HG02571 (cell line): ENCODE results near the gene BCL2L11.

Experiments used
- ATAC-seq: cut with Tn5 transposase; IDR thresholded peaks from one replicate; pipeline ENCODE4 v1.9.1; 2021; ENCODE audit warnings: mild to moderate bottlenecking, moderate library complexity; ENCODE audit not compliant: unreplicated experiment

Gene BCL2L11

DNA sequence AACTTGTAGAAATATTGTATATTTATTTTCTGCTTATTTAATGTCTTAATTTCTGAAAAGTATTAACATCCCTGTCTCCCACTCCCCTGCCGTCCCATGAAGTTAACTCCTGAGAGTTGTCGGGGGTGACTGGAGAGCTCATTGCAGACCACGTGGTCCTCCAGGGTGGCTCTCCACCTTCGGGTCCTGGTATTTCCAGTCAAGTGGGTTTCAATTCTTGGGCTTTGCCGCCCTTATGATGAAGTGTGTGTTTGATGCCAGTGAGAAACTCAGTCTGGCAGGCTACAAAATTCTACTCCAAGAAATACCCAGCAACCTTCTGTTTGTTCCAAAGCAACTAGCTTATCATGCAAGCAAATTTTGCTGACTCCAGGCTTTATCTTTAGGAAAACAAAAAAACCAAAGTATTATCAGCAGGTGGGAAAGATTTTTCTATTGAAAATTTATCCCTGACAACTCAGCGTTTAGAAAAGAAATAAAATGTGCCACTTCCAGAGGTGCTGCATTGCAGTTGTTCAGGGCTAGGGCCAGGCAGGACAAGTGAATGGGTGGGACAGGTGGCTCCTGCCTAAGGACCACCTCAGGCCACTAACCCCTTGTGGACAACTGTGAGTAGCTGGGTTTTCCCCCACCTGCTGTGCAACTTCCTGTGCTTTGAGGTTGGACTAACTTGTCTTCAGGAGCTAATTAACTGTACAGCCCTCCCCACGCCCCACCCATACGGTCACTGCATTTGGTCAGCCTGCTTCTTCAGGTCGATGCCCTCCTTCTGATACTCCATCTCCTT, 46.6 kb downstream of the BCL2L11 start:
- ATAC-seq = no peak

DNA sequence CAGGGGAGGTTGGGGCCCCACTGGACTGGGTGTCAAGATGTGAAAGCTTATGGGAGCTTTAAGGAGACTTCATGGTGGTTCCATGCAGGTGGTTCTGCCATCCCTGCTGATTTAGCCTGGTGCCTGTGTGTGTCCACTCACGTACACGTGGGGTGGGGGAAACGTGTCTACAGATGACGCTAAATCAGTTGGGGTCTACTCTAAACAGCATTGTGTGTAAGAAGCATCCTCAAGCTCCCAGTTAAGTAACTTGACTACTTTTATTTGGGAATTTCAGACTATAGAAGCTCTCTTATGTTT, 47.1 kb downstream of the BCL2L11 start:
- ATAC-seq = no peak

DNA sequence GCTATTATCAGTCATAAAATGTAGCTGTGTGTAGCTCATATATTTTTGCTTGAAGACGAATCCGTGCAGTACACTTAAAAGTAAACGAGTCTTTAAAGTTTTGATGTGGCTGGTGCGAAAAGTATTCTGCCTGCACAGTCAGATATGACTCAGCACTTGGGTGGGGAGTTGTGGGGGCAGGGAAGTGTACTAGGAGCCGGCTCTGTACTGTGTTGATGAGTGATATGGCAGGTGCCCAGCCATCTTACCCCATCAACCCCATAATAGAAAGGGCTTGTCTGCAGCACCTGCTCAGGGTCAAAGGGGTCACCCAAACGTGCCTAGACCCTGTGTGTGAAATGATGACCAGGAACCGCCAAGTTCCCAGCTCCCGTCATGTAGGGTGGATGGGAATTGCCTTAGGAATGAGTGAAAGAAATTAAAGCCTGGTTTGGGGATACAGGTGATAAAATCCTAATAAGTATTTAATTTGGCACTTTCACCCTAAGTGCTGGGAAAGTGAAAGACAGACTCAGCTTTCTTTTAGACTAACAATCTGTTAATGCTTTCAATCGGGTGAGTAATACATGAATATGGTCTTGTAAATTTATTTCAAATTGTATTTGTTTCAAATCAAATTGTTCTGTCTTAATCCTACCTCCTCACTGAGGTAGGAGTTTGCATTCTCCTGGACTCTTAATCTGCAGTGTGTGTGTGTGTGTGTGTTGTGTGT, 48.0 kb downstream of the BCL2L11 start:
- no peak for ATAC-seq

DNA sequence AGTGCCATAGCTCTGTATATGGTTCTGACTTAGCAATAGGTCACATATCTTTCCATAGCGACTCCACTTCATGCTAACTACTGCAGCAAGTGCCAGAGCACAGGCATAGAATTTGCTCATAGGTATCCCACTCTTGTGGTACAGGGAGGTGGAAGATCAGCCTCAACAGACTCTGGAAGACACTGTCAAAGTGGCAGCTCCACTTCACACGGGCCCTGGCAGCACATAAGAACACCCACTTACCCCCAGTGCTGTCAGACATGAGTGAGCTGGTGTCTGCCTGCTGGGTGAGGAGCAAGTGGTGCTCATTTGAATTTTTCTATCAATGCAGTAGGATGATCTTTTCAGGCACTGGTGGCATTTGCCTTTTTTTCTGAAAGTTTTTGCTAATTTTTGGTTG, 48.6 kb downstream of the BCL2L11 start:
- no peak for ATAC-seq

DNA sequence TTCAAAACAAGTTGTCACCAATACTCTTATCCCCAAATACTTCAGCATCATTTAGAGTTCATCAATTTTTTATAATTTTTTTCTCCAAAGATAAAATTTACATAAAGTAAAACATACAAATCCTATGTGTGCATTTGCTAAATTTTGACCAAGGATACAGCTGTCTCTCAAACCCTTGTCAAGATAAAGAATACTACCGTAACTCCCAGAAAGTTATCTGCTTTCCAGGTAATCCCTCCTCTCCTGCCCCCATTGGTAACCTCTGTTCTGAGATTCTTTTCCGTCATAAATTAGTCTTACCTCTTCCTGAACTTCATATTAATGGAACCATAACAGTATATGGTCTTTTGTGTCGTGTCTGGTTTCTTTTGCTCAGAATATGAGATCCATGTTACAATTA, 49.2 kb downstream of the BCL2L11 start:
- ATAC-seq = no peak

DNA sequence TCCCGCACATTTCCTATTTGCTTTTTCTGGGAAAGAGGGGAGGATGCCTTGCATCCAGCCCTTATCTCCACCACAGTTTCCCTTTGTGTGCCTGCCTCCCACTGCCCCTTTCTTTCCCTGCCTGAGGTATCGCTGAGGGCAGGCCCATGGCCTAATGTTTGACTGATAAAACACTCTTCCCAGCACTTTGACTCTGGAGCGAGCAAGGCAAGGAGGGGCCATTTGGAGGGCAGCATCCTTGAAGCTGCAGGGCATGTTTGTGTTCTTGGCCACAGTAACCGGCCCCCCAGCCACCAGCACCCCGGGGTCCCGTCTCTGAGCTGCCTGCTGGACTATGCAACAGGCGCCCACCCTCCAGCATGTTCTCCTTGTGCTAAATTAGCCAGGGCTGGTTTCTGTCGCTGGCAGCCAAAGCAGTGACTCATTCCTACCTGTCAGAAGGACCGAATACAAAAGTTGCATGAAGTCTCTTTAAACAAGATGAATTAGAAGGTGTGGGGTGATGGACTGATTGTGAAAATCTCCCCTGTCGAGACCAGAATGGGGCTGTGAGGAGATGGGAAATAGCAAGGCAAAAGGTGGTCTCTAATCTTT, 50.7 kb downstream of the BCL2L11 start:
- ATAC-seq = no peak

DNA sequence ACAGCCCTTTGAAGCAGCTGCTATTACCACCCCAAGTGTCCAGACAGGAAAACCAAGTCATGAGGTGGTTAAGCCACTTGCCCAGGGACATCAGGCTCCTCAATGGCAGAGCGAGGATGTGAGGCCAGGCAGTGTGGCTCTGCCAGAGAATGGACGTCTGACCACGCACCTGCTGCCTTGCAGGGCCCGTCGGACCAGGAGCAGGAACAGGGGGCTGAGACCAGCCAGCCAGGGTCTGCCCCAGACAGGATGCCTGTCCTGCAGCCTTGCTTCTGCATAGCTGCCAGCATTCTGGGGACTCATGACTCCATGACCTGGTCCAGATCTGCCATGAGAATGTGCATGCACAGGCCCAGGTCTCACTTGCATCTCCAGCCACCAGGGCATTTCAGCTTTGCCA, 52.0 kb downstream of the BCL2L11 start:
- ATAC-seq = no peak

DNA sequence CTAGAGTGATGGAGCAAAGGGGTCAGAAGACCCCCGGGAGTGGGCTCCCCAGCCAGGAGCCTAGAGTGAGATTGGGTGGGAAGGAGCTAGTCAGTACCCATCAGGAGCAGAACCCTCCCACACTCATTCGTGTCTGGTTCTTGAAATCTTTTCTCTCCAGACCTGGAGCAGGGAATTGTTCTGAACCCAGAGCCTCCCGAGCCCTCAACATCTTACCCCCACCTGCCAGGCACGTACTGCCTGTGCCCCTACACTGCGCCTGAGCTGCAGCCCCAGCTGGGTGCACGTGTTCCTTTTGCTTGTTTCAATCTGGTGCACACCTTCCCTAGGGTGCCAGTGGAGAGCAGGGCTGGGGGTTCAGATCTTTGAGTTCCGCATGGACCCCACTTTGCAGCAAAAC, 52.6 kb downstream of the BCL2L11 start:
- no peak for ATAC-seq

DNA sequence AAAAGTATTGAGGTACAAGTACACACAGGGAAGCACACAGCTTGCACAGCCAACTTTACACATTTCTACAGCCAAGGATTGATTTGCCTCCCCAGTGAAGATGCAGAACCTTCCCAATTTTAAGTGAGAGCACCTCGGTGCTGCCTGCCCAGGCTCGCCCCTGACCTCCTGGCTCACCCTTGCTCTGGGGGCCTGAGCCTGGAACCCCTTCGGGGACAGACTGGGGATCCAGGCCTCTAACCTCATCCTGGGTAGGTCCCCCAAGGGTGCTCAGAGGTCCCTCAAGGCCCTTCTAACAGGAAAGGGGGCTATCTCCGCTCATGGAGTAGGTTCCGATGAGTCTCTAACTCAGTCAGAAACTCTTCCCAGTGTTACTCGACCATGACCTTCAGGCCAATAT, 53.1 kb downstream of the BCL2L11 start:
- no peak for ATAC-seq

DNA sequence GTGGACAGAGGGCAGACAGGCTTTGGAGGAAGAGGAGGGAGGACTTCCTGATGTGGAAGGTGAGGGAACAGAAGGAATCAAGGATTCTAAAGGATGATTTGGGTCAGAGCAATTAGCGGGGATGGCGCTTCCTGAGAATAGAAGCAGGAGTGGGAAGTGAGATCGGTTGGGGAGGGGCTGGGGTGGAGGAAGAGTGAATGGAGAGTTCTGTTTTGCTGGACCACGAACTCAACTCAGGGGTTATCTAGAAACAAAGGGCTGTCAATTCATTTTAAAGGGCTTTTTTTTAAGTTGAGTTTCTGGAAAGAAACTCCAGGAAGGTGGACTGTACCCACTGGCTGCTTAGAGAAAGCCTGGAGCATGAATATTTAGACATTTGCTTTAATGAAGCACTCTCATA, 54.9 kb downstream of the BCL2L11 start:
- ATAC-seq = no peak

DNA sequence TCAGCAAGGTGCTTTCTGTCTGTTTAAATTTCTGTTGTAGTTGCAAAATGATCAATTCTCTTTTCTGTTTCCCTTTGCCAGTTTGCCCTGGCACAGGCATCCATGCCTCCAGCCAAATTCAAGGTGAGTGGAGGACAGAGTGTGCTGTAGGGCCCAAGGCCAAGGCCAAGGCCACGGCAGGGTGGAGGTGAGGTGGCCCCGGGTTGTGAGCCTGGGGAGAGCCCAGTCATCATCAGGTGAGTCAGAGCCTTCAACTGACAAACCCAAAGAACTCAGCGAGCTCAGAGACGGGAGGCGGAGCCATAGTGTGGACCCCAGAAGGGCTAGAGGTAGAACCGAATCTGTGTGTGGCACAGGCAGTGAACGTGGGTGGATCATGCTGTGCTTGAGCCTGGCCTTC, 55.7 kb downstream of the BCL2L11 start:
- no peak for ATAC-seq

DNA sequence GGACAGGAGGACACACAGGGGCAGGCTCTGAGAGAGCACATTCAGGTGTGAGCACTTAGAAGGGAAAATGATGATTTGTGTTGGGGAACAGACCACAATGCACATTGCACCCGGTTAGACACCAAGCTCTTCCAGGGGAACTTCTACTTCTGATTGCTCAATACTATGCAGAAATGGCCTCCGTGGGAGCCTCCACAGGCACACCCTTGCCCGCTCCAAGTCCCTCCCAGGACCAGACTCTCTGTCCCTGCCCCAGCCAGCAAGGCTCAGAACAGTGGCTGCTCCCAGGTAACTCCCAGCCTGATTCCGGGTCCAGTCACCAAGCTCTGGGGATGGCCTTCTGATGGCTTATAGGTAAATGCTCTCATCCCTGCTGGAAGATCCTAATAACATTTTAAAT, 56.2 kb downstream of the BCL2L11 start:
- ATAC-seq = no peak

DNA sequence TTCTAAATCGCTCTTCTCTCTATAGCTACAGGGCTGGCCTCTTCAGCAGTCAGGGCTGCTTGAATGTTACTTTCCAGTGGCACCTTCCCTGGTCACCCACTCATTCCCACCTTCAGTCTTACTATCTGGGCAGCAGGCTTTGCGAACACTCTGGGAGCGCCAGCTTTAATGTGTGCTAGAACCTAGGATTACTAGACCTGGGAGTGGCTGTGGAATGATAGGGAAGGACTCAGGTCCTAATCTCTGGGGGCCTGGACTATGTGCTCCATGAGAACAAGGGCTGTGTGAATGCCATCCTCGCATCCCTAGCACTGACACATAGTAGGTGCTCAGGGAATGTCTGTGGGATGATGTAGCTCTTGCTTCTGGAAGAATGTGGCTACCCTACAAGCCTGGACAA, 57.6 kb downstream of the BCL2L11 start:
- ATAC-seq = no peak

DNA sequence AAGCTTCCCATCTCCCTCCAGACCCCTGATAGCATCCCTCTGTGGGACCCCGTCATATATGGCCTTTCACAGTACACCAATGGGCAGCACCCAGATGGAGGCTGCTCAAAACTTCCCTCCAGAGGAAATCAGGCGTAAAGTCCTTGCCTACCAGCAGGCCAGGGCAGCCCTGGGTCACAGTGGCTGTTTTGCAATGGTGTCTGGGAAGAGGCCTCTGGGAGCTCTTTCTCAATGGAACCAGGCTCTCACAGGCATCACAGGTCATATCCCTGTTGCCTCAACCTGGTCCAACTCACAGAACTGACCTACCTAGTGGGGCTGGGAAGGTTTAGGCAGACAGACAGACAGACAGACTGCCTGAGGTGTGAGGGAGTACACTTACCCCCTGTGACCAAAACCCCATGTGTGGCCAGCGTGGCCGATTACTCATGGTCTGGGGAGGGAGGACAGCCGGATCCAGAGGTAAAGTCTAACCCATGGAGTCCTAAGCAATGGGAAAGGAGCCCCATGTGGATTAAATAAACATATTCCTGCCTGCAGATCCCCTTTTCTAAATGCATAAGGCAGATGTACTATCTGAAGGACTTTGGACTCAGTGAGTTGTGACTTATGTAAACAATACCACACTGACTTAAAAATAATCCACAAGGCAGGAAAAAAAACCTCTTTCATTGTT, 58.2 kb downstream of the BCL2L11 start:
- ATAC-seq = no peak

DNA sequence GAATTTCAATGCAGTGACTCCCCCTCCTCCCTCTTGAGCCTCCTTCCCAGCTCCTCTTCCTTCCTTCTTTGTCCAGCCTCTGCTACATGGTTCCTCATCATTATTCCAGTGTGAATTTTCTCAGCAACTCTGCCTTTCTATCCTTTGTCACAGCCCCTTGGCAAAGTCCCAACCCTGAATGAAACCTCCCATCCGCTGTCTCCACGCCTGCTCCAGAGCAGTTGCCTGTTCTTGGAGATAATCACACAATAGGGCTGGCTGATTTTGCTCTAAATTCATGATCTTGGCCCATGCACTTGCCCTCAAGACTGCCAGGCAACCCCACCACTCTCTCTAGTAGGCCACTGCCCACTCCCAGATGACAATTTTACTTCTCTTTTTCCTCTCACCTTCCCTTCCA, 61.4 kb downstream of the BCL2L11 start:
- no peak for ATAC-seq

DNA sequence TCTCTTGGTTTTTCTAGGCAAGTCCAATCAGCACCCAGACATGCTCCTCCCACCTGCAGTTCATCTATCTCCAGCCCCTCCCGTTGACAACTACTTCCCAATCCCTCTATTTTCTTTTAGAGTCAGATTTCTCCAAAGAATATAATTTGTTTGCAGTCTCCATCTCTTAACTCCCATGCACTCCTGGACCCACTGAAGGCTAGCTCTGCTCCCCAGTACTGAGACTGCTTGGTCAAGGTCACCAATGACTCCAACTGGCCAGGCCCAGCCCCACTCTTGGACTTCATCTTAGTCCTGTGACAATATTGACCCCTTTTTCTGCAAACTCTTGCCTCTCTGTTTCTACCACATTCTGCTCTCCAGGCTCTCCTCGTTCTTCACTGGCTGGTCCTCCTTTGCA, 62.0 kb downstream of the BCL2L11 start:
- no peak for ATAC-seq

DNA sequence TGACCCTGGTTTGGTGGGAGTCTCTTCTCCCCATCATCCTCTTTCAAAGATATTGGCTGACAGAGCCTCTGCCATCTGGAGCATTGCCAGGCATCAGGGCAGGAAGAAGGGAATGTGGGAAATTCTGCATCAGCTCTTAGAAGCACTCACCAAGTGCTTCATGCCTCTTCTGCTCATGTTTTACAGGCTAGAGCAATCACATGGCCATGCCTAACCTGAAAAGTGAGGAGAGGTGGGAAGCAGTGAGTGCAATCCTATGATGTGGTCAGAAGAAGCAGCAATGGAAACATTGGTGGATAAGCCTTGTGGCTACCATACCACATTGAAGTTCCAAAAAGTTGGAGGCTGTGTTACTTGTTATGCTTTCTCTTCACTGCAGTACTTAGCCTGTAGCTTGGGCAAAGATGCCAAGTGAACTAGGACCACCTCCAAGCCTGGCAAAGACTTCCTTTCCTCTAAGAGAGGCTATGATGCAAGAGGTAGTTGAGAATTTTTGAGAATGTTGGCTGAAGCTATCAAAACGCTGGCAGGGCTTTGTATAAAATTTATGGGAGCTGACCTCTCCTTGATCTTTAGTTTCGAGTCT, 64.1 kb downstream of the BCL2L11 start:
- no peak for ATAC-seq

DNA sequence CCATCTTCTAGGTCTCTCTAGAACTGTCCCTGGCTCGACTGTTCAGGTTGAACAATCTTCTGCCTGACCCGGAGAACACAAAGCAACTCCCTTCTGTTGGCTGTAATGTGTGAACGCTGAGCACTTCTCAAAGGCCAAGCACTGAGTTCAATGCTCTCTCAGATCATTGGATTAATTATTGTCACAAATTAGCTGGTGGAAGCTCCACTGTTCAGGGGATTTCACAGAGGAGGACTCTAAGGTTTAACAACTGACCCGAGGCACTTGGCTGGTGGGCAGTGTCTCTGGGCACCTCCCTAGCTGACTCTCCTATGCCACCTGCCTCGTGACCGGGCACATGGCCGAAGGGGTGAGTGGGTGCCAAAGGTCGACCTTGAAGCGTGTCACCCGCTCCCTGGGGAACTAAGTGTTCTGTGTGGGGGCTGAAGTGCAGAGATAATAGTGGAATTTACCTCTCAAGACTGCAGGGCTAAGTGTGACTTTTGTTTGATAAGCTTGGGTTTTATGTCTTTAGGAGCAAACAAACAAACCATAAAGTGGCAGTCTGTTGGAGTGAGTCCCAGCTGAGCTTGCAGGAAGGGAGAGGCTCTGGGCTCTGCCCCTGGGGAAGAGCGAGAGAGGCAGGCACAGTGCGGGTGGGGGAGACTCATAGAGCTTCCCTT, 64.8 kb downstream of the BCL2L11 start:
- ATAC-seq = no peak

DNA sequence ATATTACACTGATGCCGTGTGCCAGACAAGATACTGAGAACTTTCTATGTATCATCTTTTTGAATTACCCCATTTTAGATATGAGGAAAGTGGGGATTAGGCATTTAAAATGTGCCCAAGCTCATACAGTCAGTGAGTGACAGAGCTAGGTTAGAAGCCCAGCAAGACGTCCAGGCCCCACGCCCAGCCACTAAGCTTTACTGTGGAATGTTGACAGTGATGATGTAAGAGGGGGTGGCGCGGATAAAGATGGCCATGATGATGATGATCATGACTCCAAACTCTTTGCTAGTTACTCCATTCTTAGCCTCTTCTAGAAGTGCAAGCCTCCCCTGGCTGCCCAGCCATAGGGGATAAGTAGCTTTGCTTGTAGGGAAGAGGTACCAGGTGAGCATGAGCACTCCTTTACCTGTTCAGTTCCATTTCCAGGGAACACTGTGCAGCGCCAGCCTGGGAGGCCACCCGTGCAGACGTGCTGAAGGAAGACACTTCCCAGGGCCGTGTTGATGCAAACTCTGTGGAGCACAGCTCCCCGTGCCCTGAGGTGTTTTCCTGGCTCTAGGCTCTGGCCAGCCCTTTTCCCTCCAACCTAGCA, 65.5 kb downstream of the BCL2L11 start:
- ATAC-seq = no peak

DNA sequence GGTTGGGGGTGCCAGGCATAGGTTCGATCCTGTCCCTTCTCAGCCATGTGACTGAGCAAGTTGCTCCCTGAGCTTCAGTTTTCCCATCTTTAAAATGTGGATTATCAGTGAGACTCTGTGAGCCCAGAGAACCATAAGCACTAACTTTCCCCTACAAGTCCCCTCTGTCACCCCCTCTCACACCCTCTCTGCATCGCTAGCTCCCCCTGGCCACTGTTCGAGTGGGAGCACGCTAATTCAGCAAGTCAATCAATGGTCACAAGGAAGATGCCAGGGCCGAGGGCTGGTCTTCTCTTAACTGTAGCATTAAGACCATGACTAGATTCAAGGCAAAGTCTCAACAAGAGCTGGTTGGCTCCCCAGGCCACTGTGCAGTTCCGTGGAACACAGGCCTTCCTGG, 66.2 kb downstream of the BCL2L11 start:
- no peak for ATAC-seq

DNA sequence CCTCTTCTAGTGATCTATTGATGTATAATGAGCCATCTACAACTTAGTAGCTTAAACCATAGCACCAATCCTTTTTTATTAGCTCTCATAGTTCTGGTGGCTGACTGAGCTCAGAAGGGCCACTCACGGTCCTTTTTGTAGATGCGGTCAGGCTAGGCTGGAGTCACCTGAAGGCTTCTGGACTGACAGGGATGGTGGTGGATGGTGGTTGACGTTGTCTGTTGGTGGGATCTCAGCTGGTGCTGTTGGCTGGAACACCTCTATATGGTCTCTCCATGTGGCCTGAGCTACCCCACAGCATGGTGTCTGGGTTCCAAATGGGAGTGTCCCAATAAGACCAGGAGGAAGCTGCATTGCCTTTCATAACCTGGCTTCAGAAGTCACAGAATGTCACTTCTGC, 68.0 kb downstream of the BCL2L11 start:
- no peak for ATAC-seq
